Hepatocyte (in vitro differentiated cells): ENCODE measurements around the gene DUSP28. TPM values are rescaled to one million over a fixed set of nuclear protein-coding genes. Genes with fewer than 3 reads are reported as not detected.

Source experiments
- DNase-seq: peaks from one replicate; pipeline ENCODE4 v3.0.0-alpha.2; 2016; ENCODE audit warnings: low spot score
- H2AFZ ChIP-seq: fragments of 200-600 bp; sonication (generic); 2 replicates; pipeline ENCODE4 v1.6.0; 2016; ENCODE audit warnings: antibody characterized with exemption, mild to moderate bottlenecking
- H3K27ac ChIP-seq: fragments of 200-600 bp; sonication (generic); 2 replicates; pipeline ENCODE4 v1.5.1; 2016; ENCODE audit warnings: mild to moderate bottlenecking
- H3K27me3 ChIP-seq: fragments of 200-600 bp; sonication (generic); 2 replicates; pipeline ENCODE4 v1.6.1; 2016
- H3K36me3 ChIP-seq: fragments of 200-600 bp; sonication (generic); replicated peaks from 2 replicates; pipeline ENCODE4 v1.5.1; 2016; ENCODE audit warnings: low read depth; ENCODE audit not compliant: insufficient read depth
- H3K4me1 ChIP-seq: fragments of 200-600 bp; sonication (generic); 2 replicates; pipeline ENCODE4 v1.5.1; 2016; ENCODE audit warnings: mild to moderate bottlenecking, moderate library complexity; ENCODE audit not compliant: insufficient read depth
- H3K4me2 ChIP-seq: fragments of 200-600 bp; sonication (generic); 2 replicates; pipeline ENCODE4 v1.6.0; 2016
- H3K4me3 ChIP-seq: fragments of 200-600 bp; sonication (generic); 2 replicates; pipeline ENCODE4 v1.5.1; 2016; ENCODE audit warnings: mild to moderate bottlenecking
- H3K79me2 ChIP-seq: fragments of 200-600 bp; sonication (generic); 2 replicates; pipeline ENCODE4 v1.6.0; 2017; ENCODE audit warnings: mild to moderate bottlenecking
- H3K9me2 ChIP-seq: fragments of 200-600 bp; sonication (generic); replicated peaks from 2 replicates; pipeline ENCODE4 v1.6.0; 2017; ENCODE audit warnings: mild to moderate bottlenecking; ENCODE audit not compliant: insufficient read depth
- H3K9me3 ChIP-seq: fragments of 200-600 bp; sonication (generic); 2 replicates; pipeline ENCODE4 v1.5.1; 2016; ENCODE audit warnings: low read depth, mild to moderate bottlenecking
- H4K20me1 ChIP-seq: fragments of 200-600 bp; sonication (generic); 2 replicates; pipeline ENCODE4 v1.6.0; 2016; ENCODE audit warnings: mild to moderate bottlenecking; ENCODE audit not compliant: insufficient read depth, poor library complexity, severe bottlenecking
- EZH2 ChIP-seq: fragments of 200-600 bp; sonication (generic); IDR thresholded peaks from 2 replicates; pipeline ENCODE4 v1.6.1; 2016; ENCODE audit warnings: antibody characterized with exemption, mild to moderate bottlenecking, borderline replicate concordance
- EZH2phosphoT487 ChIP-seq: fragments of 200-600 bp; sonication (generic); IDR thresholded peaks from one replicate; pipeline ENCODE4 v1.6.1; 2018; ENCODE audit warnings: antibody characterized with exemption, mild to moderate bottlenecking, low read depth, moderate library complexity; ENCODE audit not compliant: unreplicated experiment, severe bottlenecking
- WGBS: methylation state at CpG from one replicate; pipeline ENCODE4 v1.1.6; 2016; ENCODE audit warnings: low lambda C conversion rate; ENCODE audit errors: missing lambda C conversion rate; 5-methylcytosine and 5-hydroxymethylcytosine counted together
- polyA plus RNA-seq: library from polyadenylated mRNA; unstranded; fragments of >200 nt; fragmentation: Nextera tagmentation; extraction: Ambion mirVana; gene quantifications from 2 replicates; pipeline ENCODE4 v1.2.1, GENCODE V29; 2016
- total RNA-seq: library from RNA; depleted of rRNA; stranded (reverse); fragments of >200 nt; gene quantifications from 2 replicates; pipeline ENCODE4 v1.2.3, GENCODE V29; 2014
- TF ChIP-seq, protein P1 (sequence below): fragments of 200-600 bp; sonication (generic); IDR thresholded peaks from 2 replicates; pipeline ENCODE4 v1.5.1; 2016; ENCODE audit warnings: antibody characterized with exemption, mild to moderate bottlenecking; ENCODE audit not compliant: poor library complexity

DUSP28 gene
- total and polyA plus RNA-seq, 2 experiments from 2014 or later, result 4.6 to 6.8 TPM

DNA sequence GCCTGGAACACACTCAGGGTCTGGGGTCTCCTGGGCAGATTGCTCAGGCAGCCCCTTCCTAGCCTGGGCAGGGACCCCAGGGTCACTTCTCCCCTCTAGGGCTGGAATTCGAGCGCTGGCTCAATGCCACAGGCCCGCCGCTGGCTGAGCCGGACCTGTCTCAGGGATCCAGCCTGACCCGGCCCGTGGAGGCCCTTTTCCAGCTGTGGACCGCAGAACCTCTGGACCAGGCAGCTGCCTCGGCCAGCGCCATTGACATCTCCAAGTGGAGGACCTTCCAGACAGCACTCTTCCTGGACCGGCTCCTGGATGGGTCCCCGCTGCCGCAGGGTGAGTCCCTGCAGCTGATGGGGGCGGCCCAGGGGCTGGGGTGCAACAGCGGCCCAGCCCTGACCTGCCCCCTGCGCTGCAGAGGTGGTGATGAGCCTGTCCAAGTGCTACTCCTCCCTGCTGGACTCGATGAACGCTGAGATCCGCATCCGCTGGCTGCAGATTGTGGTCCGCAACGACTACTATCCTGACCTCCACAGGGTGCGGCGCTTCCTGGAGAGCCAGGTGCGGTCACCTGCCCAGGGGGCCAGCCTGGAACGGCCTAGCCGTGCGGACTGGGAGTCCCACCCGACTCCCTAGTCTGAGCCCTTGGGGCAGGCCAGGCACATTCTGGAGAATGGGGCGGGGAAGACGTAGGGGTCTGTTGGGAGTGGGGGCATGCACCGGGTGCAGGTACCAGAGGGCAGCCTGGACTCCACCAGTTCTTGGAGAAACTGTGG lies 16.5 kb downstream of the DUSP28 start:
- Histone ChIP-seq H3K27me3 (no peaks in the 10 kb centered on the region), H3K4me3 (no peak overlapping the region), H3K79me2 (peaks cover 18% of the 10 kb centered on the region), H3K4me2 (no peak overlapping the region), H3K4me1 (peaks cover 22% of the 10 kb centered on the region), H3K27ac (no peak overlapping the region), H3K9me3 (no peaks in the 10 kb centered on the region), H2AFZ (no peak overlapping the region), H3K9me2 (no peaks in the 10 kb centered on the region), H4K20me1 (peaks cover 3% of the 10 kb centered on the region), H3K36me3 (no peaks in the 10 kb centered on the region)
- 96% methylated on average over 32 of the region's 32 CpGs for WGBS
- DNase-seq, result no peak
- TF ChIP-seq, protein P1, sequence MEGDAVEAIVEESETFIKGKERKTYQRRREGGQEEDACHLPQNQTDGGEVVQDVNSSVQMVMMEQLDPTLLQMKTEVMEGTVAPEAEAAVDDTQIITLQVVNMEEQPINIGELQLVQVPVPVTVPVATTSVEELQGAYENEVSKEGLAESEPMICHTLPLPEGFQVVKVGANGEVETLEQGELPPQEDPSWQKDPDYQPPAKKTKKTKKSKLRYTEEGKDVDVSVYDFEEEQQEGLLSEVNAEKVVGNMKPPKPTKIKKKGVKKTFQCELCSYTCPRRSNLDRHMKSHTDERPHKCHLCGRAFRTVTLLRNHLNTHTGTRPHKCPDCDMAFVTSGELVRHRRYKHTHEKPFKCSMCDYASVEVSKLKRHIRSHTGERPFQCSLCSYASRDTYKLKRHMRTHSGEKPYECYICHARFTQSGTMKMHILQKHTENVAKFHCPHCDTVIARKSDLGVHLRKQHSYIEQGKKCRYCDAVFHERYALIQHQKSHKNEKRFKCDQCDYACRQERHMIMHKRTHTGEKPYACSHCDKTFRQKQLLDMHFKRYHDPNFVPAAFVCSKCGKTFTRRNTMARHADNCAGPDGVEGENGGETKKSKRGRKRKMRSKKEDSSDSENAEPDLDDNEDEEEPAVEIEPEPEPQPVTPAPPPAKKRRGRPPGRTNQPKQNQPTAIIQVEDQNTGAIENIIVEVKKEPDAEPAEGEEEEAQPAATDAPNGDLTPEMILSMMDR, result no peak
- TF ChIP-seq EZH2 (no peak), EZH2phosphoT487 (no peak)

DNA sequence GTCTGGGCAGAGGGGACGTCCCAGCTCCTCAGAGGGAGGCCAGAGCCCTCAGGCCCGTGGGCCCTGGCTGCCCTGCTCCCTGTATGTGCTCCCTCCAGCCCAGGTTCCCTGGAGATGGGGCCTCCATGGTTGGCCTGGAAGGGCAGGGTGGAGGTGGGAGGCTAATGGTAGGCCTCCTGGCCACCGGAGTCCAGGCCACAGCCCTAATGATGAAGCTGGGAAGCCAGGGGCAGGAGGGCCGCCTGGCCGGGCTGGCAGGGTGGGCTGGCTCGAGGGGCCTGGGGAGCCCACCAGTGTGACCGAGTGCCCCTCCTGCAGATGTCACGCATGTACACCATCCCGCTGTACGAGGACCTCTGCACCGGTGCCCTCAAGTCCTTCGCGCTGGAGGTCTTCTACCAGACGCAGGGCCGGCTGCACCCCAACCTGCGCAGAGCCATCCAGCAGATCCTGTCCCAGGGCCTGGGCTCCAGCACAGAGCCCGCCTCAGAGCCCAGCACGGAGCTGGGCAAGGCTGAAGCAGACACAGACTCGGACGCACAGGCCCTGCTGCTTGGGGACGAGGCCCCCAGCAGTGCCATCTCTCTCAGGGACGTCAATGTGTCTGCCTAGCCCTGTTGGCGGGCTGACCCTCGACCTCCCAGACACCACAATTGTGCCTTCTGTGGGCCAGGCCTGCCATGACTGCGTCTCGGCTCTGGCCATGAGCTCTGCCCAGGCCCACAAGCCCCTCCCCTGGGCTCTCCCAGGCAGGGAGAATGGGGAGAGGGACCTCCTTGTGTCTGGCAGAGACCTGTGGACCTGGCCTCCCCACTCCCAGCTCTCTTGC lies 17.3 kb downstream of the DUSP28 start:
- Histone ChIP-seq H3K27ac (no peak overlapping the region), H3K36me3 (no peaks in the 10 kb centered on the region), H2AFZ (no peak overlapping the region), H4K20me1 (no peaks in the 10 kb centered on the region), H3K4me2 (no peak overlapping the region), H3K4me3 (no peak overlapping the region), H3K27me3 (no peaks in the 10 kb centered on the region), H3K4me1 (peaks cover 22% of the 10 kb centered on the region), H3K9me2 (no peaks in the 10 kb centered on the region), H3K9me3 (no peaks in the 10 kb centered on the region), H3K79me2 (peaks cover 27% of the 10 kb centered on the region)
- TF ChIP-seq EZH2phosphoT487, result no peak
- no peak for TF ChIP-seq EZH2
- TF ChIP-seq, protein P1, result no peak
- DNase-seq, result no peak
- 94% methylated on average over 26 of the region's 26 CpGs for WGBS

DNA sequence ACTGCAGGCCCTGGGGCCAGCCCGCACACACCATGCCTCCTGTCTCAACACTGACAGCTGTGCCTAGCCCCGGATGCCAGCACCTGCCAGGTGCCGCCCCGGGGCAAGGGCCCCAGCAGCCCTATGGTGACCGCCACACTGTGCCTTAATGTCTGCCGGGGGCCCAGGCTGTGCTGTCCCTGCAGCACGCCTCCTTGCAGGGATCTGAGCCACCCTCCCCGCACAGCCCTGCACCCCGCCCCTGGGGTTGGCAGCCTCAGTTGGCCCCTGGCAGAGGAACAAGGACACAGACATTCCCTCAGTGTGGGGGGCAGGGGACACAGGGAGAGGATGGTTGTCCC lies 17.9 kb downstream of the DUSP28 start:
- H3K27me3 ChIP-seq, result no peaks in the 10 kb centered on the region
- no peaks in the 10 kb centered on the region for H3K36me3 ChIP-seq

More for the DNA sequence above, 17.9 kb downstream of the DUSP28 start:
- Histone ChIP-seq H3K27ac (no peak overlapping the region), H3K9me3 (no peaks in the 10 kb centered on the region), H3K9me2 (no peaks in the 10 kb centered on the region), H3K4me1 (peaks cover 22% of the 10 kb centered on the region), H2AFZ (no peak overlapping the region), H3K4me3 (no peak overlapping the region), H4K20me1 (no peaks in the 10 kb centered on the region), H3K4me2 (no peak overlapping the region), H3K79me2 (peaks cover 33% of the 10 kb centered on the region)
- TF ChIP-seq EZH2phosphoT487 (no peak), EZH2 (no peak)
- TF ChIP-seq, protein P1, result no peak
- no peak for DNase-seq
- WGBS, result 97% methylated on average over 8 of the region's 9 CpGs
